Measurements from ENCODE around the gene ATG5. TPM values are rescaled to one million over a fixed set of nuclear protein-coding genes. Genes with fewer than 3 reads are reported as not detected.
"Not testable (repeated sequence)": the region's sequence is repeated elsewhere in the genome, so short reads cannot be mapped to it uniquely, and the experiment has no call there.

Gene ATG5
- total RNA-seq, 4 donors from 2014 or later, result 25.3 to 47.8 (median 35.2) TPM

DNA sequence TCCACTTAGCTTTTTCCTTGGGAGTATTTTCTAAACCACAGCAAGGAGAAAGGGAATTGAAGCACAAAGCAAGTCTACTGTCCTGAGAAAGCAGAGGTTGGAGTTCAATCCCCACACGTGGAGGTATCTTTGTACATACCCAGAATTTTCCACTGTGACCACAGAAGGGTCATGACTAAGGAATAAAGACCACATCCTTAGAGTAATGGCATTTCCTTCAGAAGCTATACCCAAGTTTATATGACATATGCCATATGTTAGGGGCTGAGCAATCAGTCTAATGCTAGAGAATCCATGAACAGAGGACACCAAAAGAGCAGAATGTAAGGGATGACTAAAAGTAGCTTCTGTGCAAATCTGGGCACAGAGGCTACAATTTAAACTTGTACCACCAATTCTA lies 46.4 kb downstream of the ATG5 start:
- WGBS, result 56% methylated on average over 1 of the region's 1 CpG
- intact Hi-C loops (cut with DNase I), result no loop called here
- Histone ChIP-seq H3K27me3 (no peaks in the 10 kb centered on the region), H3K27ac (replicated peaks in 1 of 4) (no peak overlapping the region), H3K9me3 (no peaks in the 10 kb centered on the region), H3K4me3 (no peak overlapping the region), H3K36me3 (peaks cover 0 to 16% (median 6%) of the 10 kb centered on the region in 4 donors), H3K4me1 (peaks cover 0 to 26% (median 22%) of the 10 kb centered on the region in 4 donors)
- no peak for TF ChIP-seq EP300 (IDR thresholded peaks at IDR 0.05)
- no peak for TF ChIP-seq CTCF (IDR thresholded peaks at IDR 0.05)
- TF ChIP-seq POLR2A (IDR thresholded peaks at IDR 0.05; ENCODE audit: low read depth), result no peak
- no peak for TF ChIP-seq POLR2AphosphoS5 (IDR thresholded peaks at IDR 0.05)
- DNase-seq (ENCODE audit: extremely low spot score), result no peak

DNA sequence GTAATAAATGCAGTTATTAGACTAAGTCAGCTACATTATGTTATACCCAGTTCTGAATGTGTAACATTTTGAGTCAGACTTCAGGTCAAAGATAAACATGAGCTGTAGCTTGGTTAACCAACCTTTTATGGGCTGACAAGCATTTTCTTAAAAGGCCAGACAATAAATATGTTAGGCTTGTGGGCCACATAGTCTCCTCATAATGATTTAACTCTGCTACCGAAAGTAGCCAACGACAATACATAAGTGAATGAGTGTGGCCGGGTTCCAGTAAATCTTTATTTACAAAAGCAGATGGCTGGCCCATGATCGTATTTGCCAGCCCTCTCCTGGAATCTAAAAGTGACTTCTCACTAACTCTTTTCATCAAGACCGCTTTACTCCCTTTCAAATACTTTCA lies 49.9 kb downstream of the ATG5 start:
- DNase-seq (ENCODE audit: extremely low spot score), result no peak
- Histone ChIP-seq H3K27ac (replicated peaks in 1 of 4) (peak overlapping the region in 1 of 4 donors; percentile 28), H3K4me3 (no peak overlapping the region), H3K9me3 (no peaks in the 10 kb centered on the region), H3K4me1 (peaks cover 2 to 15% (median 12%) of the 10 kb centered on the region in 4 donors), H3K27me3 (no peaks in the 10 kb centered on the region), H3K36me3 (peaks cover 0 to 16% (median 6%) of the 10 kb centered on the region in 4 donors)
- intact Hi-C loops (cut with DNase I), result no loop called here
- TF ChIP-seq POLR2A (IDR thresholded peaks at IDR 0.05; ENCODE audit: low read depth) (no peak), CTCF (IDR thresholded peaks at IDR 0.05) (no peak), EP300 (IDR thresholded peaks at IDR 0.05) (no peak), POLR2AphosphoS5 (IDR thresholded peaks at IDR 0.05) (no peak)
- 68% methylated on average over 5 of the region's 5 CpGs for WGBS

DNA sequence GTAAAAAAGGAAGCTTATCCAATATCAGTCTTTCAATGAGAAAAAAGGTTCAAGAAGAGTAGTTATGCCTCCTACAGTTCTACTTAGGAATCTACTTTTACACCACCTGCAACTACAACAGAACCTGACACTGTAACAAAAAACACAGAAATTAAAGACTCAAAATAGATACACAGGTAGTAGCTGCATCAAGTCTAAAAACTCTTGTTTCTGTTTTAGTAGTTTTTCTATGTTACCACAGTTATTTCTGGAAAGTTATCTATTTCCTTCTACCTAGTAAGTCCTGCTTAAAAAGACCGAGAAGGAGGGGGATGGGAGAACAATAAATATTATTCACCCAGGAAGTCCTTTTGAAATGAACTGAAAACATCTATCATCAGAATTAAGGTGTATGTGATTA lies 52.5 kb downstream of the ATG5 start:
- no peak overlapping the region for H3K4me3 ChIP-seq
- 97% methylated on average over 1 of the region's 1 CpG for WGBS

GRCh38 chr6:106272287-106272686 lies 53.3 kb downstream of the ATG5 start:
- WGBS, result 90% methylated on average over 4 of the region's 4 CpGs
- TF ChIP-seq EP300 (IDR thresholded peaks at IDR 0.05) (no peak), CTCF (IDR thresholded peaks at IDR 0.05) (no peak), POLR2A (IDR thresholded peaks at IDR 0.05; ENCODE audit: low read depth) (no peak), POLR2AphosphoS5 (IDR thresholded peaks at IDR 0.05) (no peak)
- peaks cover 0 to 3% (median 0%) of the 10 kb centered on the region in 4 donors for H3K9me3 ChIP-seq
- H3K36me3 ChIP-seq, result no peaks in the 10 kb centered on the region
- intact Hi-C loops (cut with DNase I), result no loop called here
- no peak overlapping the region for H3K27ac ChIP-seq (replicated peaks in 1 of 4)
- H3K27me3 ChIP-seq, result no peaks in the 10 kb centered on the region
- peaks cover 2 to 21% (median 13%) of the 10 kb centered on the region in 4 donors for H3K4me1 ChIP-seq
- DNase-seq (ENCODE audit: extremely low spot score), result no peak
- H3K4me3 ChIP-seq, result no peak overlapping the region

More for the DNA sequence above, 52.5 kb downstream of the ATG5 start:
- Histone ChIP-seq H3K27ac (replicated peaks in 1 of 4) (no peak overlapping the region), H3K9me3 (no peaks in the 10 kb centered on the region), H3K4me1 (peaks cover 2 to 21% (median 13%) of the 10 kb centered on the region in 4 donors), H3K27me3 (no peaks in the 10 kb centered on the region), H3K36me3 (peaks cover 0 to 6% (median 0%) of the 10 kb centered on the region in 4 donors)
- intact Hi-C loops (cut with DNase I), result no loop called here
- no peak for TF ChIP-seq POLR2A (IDR thresholded peaks at IDR 0.05; ENCODE audit: low read depth)
- TF ChIP-seq POLR2AphosphoS5 (IDR thresholded peaks at IDR 0.05), result no peak
- no peak for TF ChIP-seq EP300 (IDR thresholded peaks at IDR 0.05)
- TF ChIP-seq CTCF (IDR thresholded peaks at IDR 0.05), result no peak
- no peak for DNase-seq (ENCODE audit: extremely low spot score)

DNA sequence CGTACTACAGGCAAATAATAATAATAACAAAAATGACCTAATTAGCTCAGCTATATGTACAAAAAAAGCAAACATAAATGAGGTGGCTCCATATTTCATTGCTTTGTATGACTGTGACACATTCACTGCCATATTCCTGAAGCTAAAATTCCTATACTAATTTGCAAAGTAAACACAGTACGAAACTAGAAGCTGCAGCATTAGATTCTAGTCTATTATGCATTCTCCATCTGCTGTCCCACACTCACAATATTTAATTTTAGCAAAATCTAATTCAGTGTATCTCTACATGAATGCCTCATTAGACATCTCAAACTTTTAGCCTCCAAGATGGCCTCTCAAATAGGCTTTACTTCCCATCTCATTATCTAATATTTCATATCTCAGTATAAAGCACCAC lies 55.1 kb downstream of the ATG5 start:
- WGBS, result 81% methylated on average over 2 of the region's 2 CpGs
- TF ChIP-seq POLR2A (IDR thresholded peaks at IDR 0.05; ENCODE audit: low read depth) (no peak), CTCF (IDR thresholded peaks at IDR 0.05) (no peak), POLR2AphosphoS5 (IDR thresholded peaks at IDR 0.05) (no peak), EP300 (IDR thresholded peaks at IDR 0.05) (no peak)
- no peak for DNase-seq (ENCODE audit: extremely low spot score)
- no peaks in the 10 kb centered on the region for H3K27me3 ChIP-seq
- no peak overlapping the region for H3K27ac ChIP-seq (replicated peaks in 1 of 4)
- H3K4me1 ChIP-seq, result peaks cover 2 to 15% (median 9%) of the 10 kb centered on the region in 4 donors
- intact Hi-C loops (cut with DNase I), result no loop called here
- peaks cover 0 to 8% (median 3%) of the 10 kb centered on the region in 4 donors for H3K9me3 ChIP-seq
- H3K4me3 ChIP-seq, result no peak overlapping the region
- H3K36me3 ChIP-seq, result no peaks in the 10 kb centered on the region

GRCh38 chr6:106269268-106269919 lies 56.2 kb downstream of the ATG5 start:
- H3K4me1 ChIP-seq; H3K27me3 ChIP-seq; H3K36me3 ChIP-seq; DNase-seq (ENCODE audit: extremely low spot score); H3K27ac ChIP-seq (replicated peaks in 1 of 4); intact Hi-C loops (cut with DNase I); H3K4me3 ChIP-seq: not testable (repeated sequence)
- 97% methylated on average over 12 of the region's 43 CpGs for WGBS
- peaks cover 0 to 15% (median 4%) of the 10 kb centered on the region in 4 donors for H3K9me3 ChIP-seq

DNA sequence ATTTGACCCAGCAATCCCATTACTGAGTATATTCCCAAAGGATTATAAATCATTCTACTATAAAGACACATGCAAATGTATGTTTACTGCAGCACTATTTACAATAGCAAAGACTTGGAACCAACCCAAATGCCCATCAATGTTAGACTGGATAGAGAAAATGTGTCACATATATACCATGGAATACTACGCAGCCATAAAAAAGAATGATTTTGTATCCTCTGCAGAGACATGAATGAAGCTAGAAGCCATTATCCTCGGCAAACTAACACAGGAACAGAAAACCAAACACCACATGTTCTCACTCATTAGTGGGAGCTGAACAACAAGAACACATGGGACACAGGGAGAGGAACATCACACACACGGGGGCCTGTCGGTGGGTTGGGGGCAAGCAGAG lies 57.1 kb downstream of the ATG5 start:
- 99% methylated on average over 4 of the region's 4 CpGs for WGBS
- H3K4me3 ChIP-seq; H3K36me3 ChIP-seq; H3K4me1 ChIP-seq; H3K27me3 ChIP-seq; intact Hi-C loops (cut with DNase I); DNase-seq (ENCODE audit: extremely low spot score); H3K27ac ChIP-seq (replicated peaks in 1 of 4): not testable (repeated sequence)
- H3K9me3 ChIP-seq, result peaks cover 0 to 17% (median 4%) of the 10 kb centered on the region in 4 donors
